ENCODE data around the gene UBE2G2.

- TF ChIP-seq POLR2AphosphoS5 (IDR thresholded peaks at IDR 0.05; ENCODE audit: low read depth, low read length) (no peak), POLR2A (IDR thresholded peaks at IDR 0.05; ENCODE audit: low read depth, low read length) (no peak), TAF1 (IDR thresholded peaks at IDR 0.05; ENCODE audit: borderline replicate concordance, low read depth, low read length) (no peak)
Observed at GRCh38 chr21:44780137-44780502, 21.5 kb downstream of the UBE2G2 start.

All from GM12892 (cell line).